Natural killer cell treated with Interleukin-12 subunit alpha and Interleukin-12 subunit beta and Interleukin-15 and Interleukin-18, amount 100 ng/mL, for 72 hours (primary cell): ENCODE results near the gene HS6ST1. TPM values are rescaled to one million over a fixed set of nuclear protein-coding genes. Genes with fewer than 3 reads are reported as not detected.

Experiments
- ATAC-seq, 2 donors: fragments of 150-1000 bp; cut with Tn5 transposase in 1 of 2; sonication (Bioruptor Pico), chemical (Tn5 transposase) in 1 of 2; 2 replicates each; pipeline ENCODE4 v1.10.0; 2021
- DNase-seq: peaks from one replicate; pipeline ENCODE4 v3.0.0; 2022; ENCODE audit warnings: low spot score
- H3K27ac Mint-ChIP-seq, 2 donors: 1 replicate in 1 of 2; 2 replicates in 1 of 2; pipeline ENCODE4 v1.8.0; 2022; ENCODE audit warnings: mixed read lengths in 2 of 2, mild to moderate bottlenecking in 1 of 2, moderate library complexity in 1 of 2
- H3K27me3 Mint-ChIP-seq, 2 donors: 1 replicate in 1 of 2; 2 replicates in 1 of 2; pipeline ENCODE4 v1.8.0; 2022; ENCODE audit warnings: mixed read lengths in 2 of 2
- H3K36me3 Mint-ChIP-seq: one replicate; pipeline ENCODE4 v1.8.0; 2022; ENCODE audit warnings: mixed read lengths
- H3K4me1 Mint-ChIP-seq, 2 donors: 1 replicate in 1 of 2; 2 replicates in 1 of 2; pipeline ENCODE4 v1.8.0; 2022; ENCODE audit warnings: low read depth in 2 of 2, mixed read lengths in 2 of 2, mild to moderate bottlenecking in 1 of 2
- H3K4me3 Mint-ChIP-seq: one replicate; pipeline ENCODE4 v1.8.0; 2022; ENCODE audit warnings: mixed read lengths
- H3K9me3 Mint-ChIP-seq: 2 replicates; pipeline ENCODE4 v1.8.0; 2022; ENCODE audit warnings: mixed read lengths
- total RNA-seq, 2 donors: library from RNA; stranded (reverse); gene quantifications; one replicate each; pipeline ENCODE4 v1.2.3, GENCODE V29; 2022

Gene HS6ST1
- total RNA-seq, 2 donors from 2014 or later = 17.5 to 25.5 TPM

DNA sequence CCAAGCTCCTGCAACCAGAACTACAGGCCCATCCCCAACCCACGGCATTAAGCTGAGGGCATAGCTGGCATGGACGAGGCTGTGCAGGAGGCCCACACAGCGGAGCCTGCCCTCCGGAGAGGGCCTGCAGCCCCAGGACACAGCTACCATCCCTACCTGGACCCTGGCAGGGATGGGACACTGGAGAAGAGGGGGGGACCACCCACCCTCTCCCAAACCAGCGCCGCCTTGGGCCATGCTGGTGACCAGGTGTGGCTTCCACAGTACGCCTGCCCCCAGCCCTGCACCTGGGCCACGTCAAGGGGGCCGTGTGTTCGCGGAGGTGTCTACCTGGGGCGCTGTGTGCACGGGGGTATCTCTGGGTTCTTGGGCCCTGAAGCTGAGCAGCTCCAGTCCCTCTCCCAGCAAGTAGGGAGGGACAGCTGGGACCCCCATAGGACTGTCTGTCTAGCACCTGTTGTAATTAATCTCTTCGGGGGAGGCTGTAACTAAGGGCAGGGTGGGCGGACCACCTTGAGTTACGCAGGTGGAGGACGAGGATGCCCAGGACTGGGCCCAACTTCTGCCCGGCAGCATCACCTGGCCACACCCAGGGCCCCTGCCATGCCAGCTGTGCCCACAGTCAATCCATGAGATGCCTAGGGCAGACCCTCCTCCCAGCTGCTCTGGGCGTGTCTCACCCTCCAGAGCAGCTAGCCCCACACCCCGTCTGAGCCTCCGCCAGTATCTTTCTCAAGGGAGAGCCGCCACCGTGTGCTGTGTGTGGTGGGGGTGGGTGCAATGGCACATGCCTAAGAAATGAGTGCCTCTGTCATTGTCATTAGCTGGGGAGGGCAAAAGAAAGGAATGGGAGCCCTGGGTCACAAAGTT lies 18.3 kb downstream of the HS6ST1 start:
- Mint-ChIP-seq H3K4me3 (no peak overlapping the region), H3K9me3 (peaks cover 3% of the 10 kb centered on the region), H3K27ac (no peak overlapping the region), H3K4me1 (peaks cover 15 to 35% of the 10 kb centered on the region in 2 donors), H3K36me3 (no peaks in the 10 kb centered on the region), H3K27me3 (no peaks in the 10 kb centered on the region)
- no peak for DNase-seq
- peak in 1 of 2 donors; percentile 3 for ATAC-seq

- peaks cover 3% of the 10 kb centered on the region for H3K9me3 Mint-ChIP-seq
Observed at GRCh38 chr2:128299628-128300027, 19.0 kb downstream of the HS6ST1 start.

DNA sequence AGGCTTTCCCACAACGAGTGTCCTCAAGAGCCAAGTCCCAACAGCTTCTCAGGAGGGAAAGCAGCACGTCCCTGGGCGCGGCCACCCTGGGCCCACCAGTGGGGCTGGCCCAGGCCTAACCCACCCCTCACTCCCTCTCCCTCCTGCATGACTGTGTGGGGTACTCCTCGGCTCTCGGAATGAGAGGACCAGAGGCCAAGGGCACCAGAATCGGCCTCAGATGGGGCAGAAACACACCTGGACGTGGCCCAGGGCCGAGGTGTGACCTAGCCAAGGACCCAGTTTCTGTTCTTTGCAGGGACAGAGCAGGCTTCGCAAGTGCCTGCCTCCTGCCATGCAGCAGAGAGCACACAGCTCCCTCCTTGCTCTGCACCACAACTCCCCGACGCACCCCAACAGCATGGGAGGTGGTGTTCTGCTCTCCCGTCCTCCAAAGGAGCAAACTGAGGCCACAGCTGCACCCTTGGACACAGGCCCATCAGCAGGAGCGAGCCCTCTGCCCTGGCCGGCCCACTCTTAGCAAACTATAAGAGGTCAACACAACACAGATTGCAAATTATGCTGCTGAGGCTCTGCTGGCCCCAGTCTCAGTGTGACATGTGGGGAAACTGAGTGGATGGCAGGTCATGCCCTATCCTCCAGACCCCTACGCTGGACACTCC lies 19.7 kb downstream of the HS6ST1 start:
- Mint-ChIP-seq H3K9me3 (peaks cover 3% of the 10 kb centered on the region), H3K27me3 (no peaks in the 10 kb centered on the region), H3K36me3 (no peaks in the 10 kb centered on the region), H3K4me1 (peaks cover 19 to 42% of the 10 kb centered on the region in 2 donors), H3K4me3 (no peak overlapping the region), H3K27ac (no peak overlapping the region)
- DNase-seq = no peak
- no peak for ATAC-seq

More at GRCh38 chr2:128299628-128300027, 19.0 kb downstream of the HS6ST1 start:
- no peak for ATAC-seq
- no peaks in the 10 kb centered on the region for H3K36me3 Mint-ChIP-seq
- no peaks in the 10 kb centered on the region for H3K27me3 Mint-ChIP-seq
- no peak for DNase-seq
- peaks cover 19 to 38% of the 10 kb centered on the region in 2 donors for H3K4me1 Mint-ChIP-seq
- H3K4me3 Mint-ChIP-seq = no peak overlapping the region
- no peak overlapping the region for H3K27ac Mint-ChIP-seq

DNA sequence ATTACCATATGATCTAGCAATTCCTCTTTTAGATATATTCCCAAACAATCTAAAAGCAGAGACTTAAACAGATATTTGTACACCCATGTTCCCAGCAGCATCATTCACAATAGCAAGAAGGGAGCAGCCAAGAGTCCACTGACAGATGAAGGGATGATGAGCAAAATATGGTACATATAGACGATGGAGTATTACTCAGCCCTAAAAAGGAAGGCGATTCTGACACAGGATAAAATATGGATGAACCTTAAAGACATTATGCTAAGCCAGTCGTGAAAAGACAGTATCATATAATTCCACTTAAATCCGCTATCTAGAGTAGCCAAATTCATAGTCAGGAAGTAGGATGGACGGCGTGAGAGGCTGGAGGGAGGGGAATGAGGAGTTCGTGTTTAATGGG lies 20.4 kb downstream of the HS6ST1 start:
- Mint-ChIP-seq H3K36me3 (no peaks in the 10 kb centered on the region), H3K9me3 (peaks cover 3% of the 10 kb centered on the region), H3K27ac (no peak overlapping the region), H3K4me1 (peaks cover 19 to 42% of the 10 kb centered on the region in 2 donors), H3K4me3 (no peak overlapping the region), H3K27me3 (no peaks in the 10 kb centered on the region)
- DNase-seq = no peak
- no peak for ATAC-seq

GRCh38 chr2:128293870-128294455 lies 24.7 kb downstream of the HS6ST1 start:
- DNase-seq = no peak
- peaks cover 3% of the 10 kb centered on the region for H3K9me3 Mint-ChIP-seq
- no peak overlapping the region for H3K4me3 Mint-ChIP-seq
- peaks cover 21 to 52% of the 10 kb centered on the region in 2 donors for H3K4me1 Mint-ChIP-seq
- H3K36me3 Mint-ChIP-seq = no peaks in the 10 kb centered on the region
- ATAC-seq = no peak
- H3K27ac Mint-ChIP-seq = no peak overlapping the region
- H3K27me3 Mint-ChIP-seq = no peaks in the 10 kb centered on the region

- peaks cover 2% of the 10 kb centered on the region for H3K9me3 Mint-ChIP-seq
- DNase-seq (no peak), ATAC-seq (no peak)
- H3K36me3 Mint-ChIP-seq = no peaks in the 10 kb centered on the region
- no peaks in the 10 kb centered on the region for H3K27me3 Mint-ChIP-seq
- no peak overlapping the region for H3K27ac Mint-ChIP-seq
- H3K4me3 Mint-ChIP-seq = no peak overlapping the region
- peaks cover 20 to 50% of the 10 kb centered on the region in 2 donors for H3K4me1 Mint-ChIP-seq
Observed at GRCh38 chr2:128293426-128293755, 25.3 kb downstream of the HS6ST1 start.

DNA sequence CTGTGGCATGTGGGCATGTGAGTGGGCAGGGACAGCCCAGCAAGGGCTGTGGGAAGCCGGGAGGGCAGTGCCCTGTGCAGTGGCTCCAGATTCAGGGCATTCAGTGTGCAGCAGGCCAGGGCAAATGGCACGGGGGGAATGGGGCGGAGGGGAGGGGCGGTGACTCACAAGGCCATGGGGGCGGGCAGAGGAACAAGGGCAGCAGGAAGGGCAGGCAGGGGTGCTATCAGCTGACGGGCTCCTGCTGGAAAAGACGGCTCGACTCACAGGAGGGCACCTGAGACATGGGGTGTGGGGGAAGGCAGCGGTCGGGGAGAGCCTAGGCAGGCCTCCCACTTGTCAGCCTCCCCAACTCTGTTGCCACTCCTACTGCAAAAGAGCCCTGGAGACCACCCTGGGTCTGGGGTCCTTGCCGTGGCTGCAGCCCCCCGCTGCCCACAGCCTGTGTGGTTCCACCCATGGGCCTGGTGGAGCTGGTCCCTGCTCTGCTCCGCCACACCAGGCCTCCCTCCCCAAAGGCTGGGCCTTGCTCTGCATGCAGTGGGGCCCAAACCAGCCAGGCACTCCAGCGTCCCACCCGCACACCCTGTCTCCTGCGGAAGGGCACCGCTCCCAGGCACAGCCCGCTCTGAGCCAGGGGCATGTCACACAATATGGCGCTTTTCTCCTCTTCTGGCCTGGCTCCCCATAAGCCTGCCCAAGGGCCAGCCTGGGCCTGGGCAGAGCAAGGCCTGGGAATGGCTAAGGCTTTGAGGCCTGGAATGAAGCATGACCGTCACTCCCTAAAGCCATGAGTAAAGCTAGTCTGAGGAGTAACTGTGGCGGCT lies 25.9 kb downstream of the HS6ST1 start:
- DNase-seq = no peak
- ATAC-seq = peak in 1 of 2 donors; percentile 20
- Mint-ChIP-seq H3K27me3 (no peaks in the 10 kb centered on the region), H3K4me1 (peaks cover 17 to 47% of the 10 kb centered on the region in 2 donors), H3K4me3 (no peak overlapping the region), H3K9me3 (no peaks in the 10 kb centered on the region), H3K36me3 (no peaks in the 10 kb centered on the region), H3K27ac (no peak overlapping the region)

GRCh38 chr2:128291844-128292598 lies 26.6 kb downstream of the HS6ST1 start:
- H3K4me1 Mint-ChIP-seq = peaks cover 17 to 43% of the 10 kb centered on the region in 2 donors
- peak overlapping the region; percentile 20 for H3K4me3 Mint-ChIP-seq
- DNase-seq (no peak), ATAC-seq (peak in 1 of 2 donors; percentile 11)
- H3K27me3 Mint-ChIP-seq = no peaks in the 10 kb centered on the region
- no peaks in the 10 kb centered on the region for H3K36me3 Mint-ChIP-seq
- no peak overlapping the region for H3K27ac Mint-ChIP-seq
- no peaks in the 10 kb centered on the region for H3K9me3 Mint-ChIP-seq

DNA sequence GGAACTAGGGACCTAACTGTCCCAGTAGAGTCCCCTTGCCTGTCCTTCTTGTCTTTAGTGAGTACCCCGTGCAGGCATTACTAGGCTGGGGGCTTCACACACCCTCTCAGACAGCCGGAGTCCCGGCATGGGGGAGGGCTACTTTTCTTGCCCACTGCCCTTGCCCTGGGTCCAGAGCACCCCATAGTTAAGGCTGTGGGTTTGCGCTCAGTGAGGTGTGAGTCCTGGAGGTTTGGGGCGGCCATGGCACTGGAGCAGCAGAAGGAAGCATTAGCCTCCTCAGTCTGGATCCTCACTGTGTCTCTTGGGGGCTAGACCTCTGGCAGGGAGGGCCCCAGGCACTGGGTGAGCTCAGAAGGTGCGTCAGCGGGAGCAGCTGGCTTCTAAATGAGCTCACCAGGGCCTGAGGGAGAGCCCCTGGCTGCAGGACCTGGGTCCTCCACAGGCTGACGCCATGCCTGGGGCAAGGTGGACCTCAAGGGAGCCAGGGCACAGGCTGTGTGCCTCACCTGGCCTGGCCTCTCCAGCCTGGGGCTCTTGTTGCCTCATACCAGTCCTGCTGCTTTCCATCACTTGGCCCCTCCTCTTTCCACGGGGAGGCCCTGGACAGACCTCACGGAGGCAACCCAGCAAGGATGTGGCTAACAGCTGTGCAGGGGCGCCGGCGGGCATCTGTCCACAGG lies 27.4 kb downstream of the HS6ST1 start:
- ATAC-seq (peak; percentile 37 to 78), DNase-seq (no peak)
- Mint-ChIP-seq H3K4me3 (peak overlapping the region; percentile 20), H3K9me3 (no peaks in the 10 kb centered on the region), H3K36me3 (no peaks in the 10 kb centered on the region), H3K27ac (no peak overlapping the region), H3K27me3 (no peaks in the 10 kb centered on the region), H3K4me1 (peaks cover 17 to 40% of the 10 kb centered on the region in 2 donors)

DNA sequence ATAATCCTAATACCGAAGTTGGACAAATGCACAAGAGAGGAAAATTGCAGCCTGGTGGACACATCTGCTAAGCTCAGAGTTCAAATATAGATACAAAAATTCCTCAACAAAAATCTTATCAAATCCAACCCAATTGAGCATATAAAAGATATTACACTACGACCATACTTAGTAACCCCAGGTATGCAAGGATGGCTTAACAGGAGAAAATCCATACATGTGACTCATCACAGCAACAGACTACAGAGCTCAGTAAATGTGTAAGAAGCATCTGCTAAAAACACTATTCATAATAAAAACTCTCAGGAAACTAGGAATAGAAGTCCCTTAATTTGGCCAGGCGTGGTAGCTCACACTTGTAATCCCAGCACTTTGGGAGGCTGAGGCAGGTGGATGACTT lies 28.3 kb downstream of the HS6ST1 start:
- no peak for DNase-seq
- no peak overlapping the region for H3K4me3 Mint-ChIP-seq
- no peak overlapping the region for H3K27ac Mint-ChIP-seq
- no peak for ATAC-seq
- H3K4me1 Mint-ChIP-seq = peaks cover 11 to 31% of the 10 kb centered on the region in 2 donors
- H3K9me3 Mint-ChIP-seq = no peaks in the 10 kb centered on the region
- no peaks in the 10 kb centered on the region for H3K36me3 Mint-ChIP-seq
- no peaks in the 10 kb centered on the region for H3K27me3 Mint-ChIP-seq

DNA sequence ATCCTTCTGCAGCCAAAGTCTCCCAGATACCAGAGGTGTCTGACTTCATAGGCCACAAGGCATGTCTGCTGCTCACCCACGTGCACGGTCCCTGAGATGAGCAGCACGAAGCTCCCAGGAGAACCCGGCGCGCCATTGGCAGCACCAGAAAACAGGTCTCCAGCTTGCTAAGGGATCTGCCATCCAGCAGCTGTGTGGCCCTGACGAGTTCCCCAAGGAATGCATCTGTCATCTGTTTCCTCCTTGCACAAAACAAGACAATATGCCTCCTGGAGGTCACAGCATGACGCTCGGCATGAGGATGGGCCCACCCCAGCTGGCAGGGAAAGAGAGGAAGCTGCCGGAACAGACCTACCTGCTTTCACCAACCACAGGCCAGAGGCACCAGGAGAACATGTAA lies 29.2 kb downstream of the HS6ST1 start:
- Mint-ChIP-seq H3K27me3 (no peaks in the 10 kb centered on the region), H3K9me3 (no peaks in the 10 kb centered on the region), H3K36me3 (no peaks in the 10 kb centered on the region), H3K27ac (no peak overlapping the region), H3K4me3 (no peak overlapping the region), H3K4me1 (peaks cover 8 to 28% of the 10 kb centered on the region in 2 donors)
- ATAC-seq (no peak), DNase-seq (no peak)

- Mint-ChIP-seq H3K27me3 (no peaks in the 10 kb centered on the region), H3K9me3 (no peaks in the 10 kb centered on the region), H3K27ac (no peak overlapping the region), H3K36me3 (no peaks in the 10 kb centered on the region), H3K4me1 (peaks cover 8 to 25% of the 10 kb centered on the region in 2 donors), H3K4me3 (no peak overlapping the region)
- no peak for ATAC-seq
- no peak for DNase-seq
Observed at GRCh38 chr2:128288781-128289180, 29.9 kb downstream of the HS6ST1 start.
